Spleen (tissue), 11 donors: ENCODE data around the gene CLPSL1. TPM values are rescaled to one million over a fixed set of nuclear protein-coding genes. Genes with fewer than 3 reads are reported as not detected.

Experiments used
- DNase-seq: peaks from one replicate; pipeline ENCODE4 v3.0.0-alpha.2; 2020
- H3K27ac ChIP-seq, 8 donors: fragments of 200-600 bp; sonication (generic) in 7 of 8; 1 replicate in 4 of 8; 2 replicates in 4 of 8; pipeline versions ENCODE4 v1.5.0 to v1.8.0; 2016 to 2021; ENCODE audit warnings: inconsistent platforms in 4 of 8, mild to moderate bottlenecking in 4 of 8, moderate library complexity in 1 of 8
- H3K27me3 ChIP-seq, 7 donors: fragments of 200-600 bp; sonication (generic) in 6 of 7; replicated peaks in 1 of 7; 1 replicate in 4 of 7; 2 replicates in 3 of 7; pipeline versions ENCODE4 v1.5.0 to v1.8.0; 2016 to 2021; ENCODE audit warnings: inconsistent platforms in 3 of 7, mild to moderate bottlenecking in 1 of 7
- H3K36me3 ChIP-seq, 6 donors: fragments of 200-600 bp; sonication (generic) in 5 of 6; 1 replicate in 4 of 6; 2 replicates in 2 of 6; pipeline versions ENCODE4 v1.5.0 to v1.8.0; 2016 to 2021; ENCODE audit warnings: inconsistent platforms in 2 of 6
- H3K4me1 ChIP-seq, 6 donors: fragments of 200-600 bp; sonication (generic) in 5 of 6; 1 replicate in 3 of 6; 2 replicates in 3 of 6; pipeline versions ENCODE4 v1.5.0 to v1.8.0; 2016 to 2021; ENCODE audit warnings: inconsistent platforms in 3 of 6
- H3K4me3 ChIP-seq, 8 donors: fragments of 200-600 bp; sonication (generic) in 7 of 8; 1 replicate in 4 of 8; 2 replicates in 4 of 8; pipeline versions ENCODE4 v1.5.0 to v1.8.0; 2016 to 2021; ENCODE audit warnings: inconsistent platforms in 4 of 8, mild to moderate bottlenecking in 4 of 8, moderate library complexity in 2 of 8
- H3K9me3 ChIP-seq, 8 donors: fragments of 200-600 bp; sonication (generic) in 7 of 8; 1 replicate in 4 of 8; 2 replicates in 4 of 8; pipeline versions ENCODE4 v1.5.0 to v1.8.0; 2016 to 2021; ENCODE audit warnings: inconsistent platforms in 4 of 8
- POLR2A ChIP-seq, 3 donors: fragments of 450-650 bp; IDR thresholded peaks; one replicate each; pipeline ENCODE4 v1.5.1; 2017; ENCODE audit warnings: antibody characterized with exemption in 3 of 3, mild to moderate bottlenecking in 1 of 3
- POLR2AphosphoS5 ChIP-seq, 3 donors: sonication (generic); formaldehyde crosslinking; IDR thresholded peaks; one replicate each; pipeline ENCODE4 v1.5.1; 2017; ENCODE audit warnings: antibody characterized with exemption in 3 of 3
- WGBS, 5 donors: extraction: QIAGEN DNeasy Blood & Tissue Kit in 3 of 5; methylation state at CpG; one replicate each; pipeline versions ENCODE4 v1.1.5 to v1.1.7; 2013 to 2018; 5-methylcytosine and 5-hydroxymethylcytosine counted together
- intact Hi-C: fragments of 100-400 bp; cut with DNase I; formaldehyde crosslinking; loops from one replicate; pipeline ENCODE4 v1.15.0; 2023; ENCODE audit warnings: low total_unique reads
- polyA plus RNA-seq, 3 donors: library from polyadenylated mRNA; stranded (reverse); fragments of 200-250 nt; gene quantifications; one replicate each; pipeline ENCODE4 v1.2.1, GENCODE V29; 2013
- total RNA-seq, 7 donors: library from RNA; depleted of rRNA in 3 of 7; stranded (reverse); fragments of >200 nt in 3 of 7; fragmentation: NEBNext Ultra II Directional in 4 of 7; extraction: Animal tissue kit (Norgen Biotek cat#: 25700) in 4 of 7; gene quantifications; one replicate each; pipeline versions ENCODE4 v1.1.0 to v1.2.1, GENCODE V29; 2016 to 2021
- TF ChIP-seq, protein P1 (sequence below), 11 experiments: fragments of 200-600 bp in 7 of 11; fragments of 450-650 bp in 4 of 11; sonication (generic) in 4 of 11; IDR thresholded peaks in 8 of 11; conservative IDR thresholded peaks in 3 of 11; 1 replicate in 7 of 11; 2 replicates in 4 of 11; pipeline versions ENCODE4 v1.4.0 to v1.8.0; 2016 to 2021; ENCODE audit warnings: antibody characterized with exemption in 11 of 11, inconsistent platforms in 4 of 11, mild to moderate bottlenecking in 1 of 11
- donor health status: healthy with polysubstance abuse.
- donor health status: DM: no; HTN: no; CAD: no; lungs with moderate emphysema.
- donor health status: DM: no; HTN: no; CAD: no.
- donor health status: Bipolar disorder and iron deficiency.
- donor health status: healthy.
- donor health status: DM: no; HTN: no; CAD: no.
- donor health status: DM: yes; HTN: yes; CAD: no.

Gene CLPSL1
- total and polyA plus RNA-seq, 10 donors, result not detected

- intact Hi-C loops, result no loop called here
- H3K36me3 ChIP-seq, result no peaks in the 10 kb centered on the region
- TF ChIP-seq POLR2A (IDR thresholded peaks at IDR 0.05) (no peak), POLR2AphosphoS5 (IDR thresholded peaks at IDR 0.05) (no peak)
- TF ChIP-seq, protein P1, sequence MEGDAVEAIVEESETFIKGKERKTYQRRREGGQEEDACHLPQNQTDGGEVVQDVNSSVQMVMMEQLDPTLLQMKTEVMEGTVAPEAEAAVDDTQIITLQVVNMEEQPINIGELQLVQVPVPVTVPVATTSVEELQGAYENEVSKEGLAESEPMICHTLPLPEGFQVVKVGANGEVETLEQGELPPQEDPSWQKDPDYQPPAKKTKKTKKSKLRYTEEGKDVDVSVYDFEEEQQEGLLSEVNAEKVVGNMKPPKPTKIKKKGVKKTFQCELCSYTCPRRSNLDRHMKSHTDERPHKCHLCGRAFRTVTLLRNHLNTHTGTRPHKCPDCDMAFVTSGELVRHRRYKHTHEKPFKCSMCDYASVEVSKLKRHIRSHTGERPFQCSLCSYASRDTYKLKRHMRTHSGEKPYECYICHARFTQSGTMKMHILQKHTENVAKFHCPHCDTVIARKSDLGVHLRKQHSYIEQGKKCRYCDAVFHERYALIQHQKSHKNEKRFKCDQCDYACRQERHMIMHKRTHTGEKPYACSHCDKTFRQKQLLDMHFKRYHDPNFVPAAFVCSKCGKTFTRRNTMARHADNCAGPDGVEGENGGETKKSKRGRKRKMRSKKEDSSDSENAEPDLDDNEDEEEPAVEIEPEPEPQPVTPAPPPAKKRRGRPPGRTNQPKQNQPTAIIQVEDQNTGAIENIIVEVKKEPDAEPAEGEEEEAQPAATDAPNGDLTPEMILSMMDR (IDR thresholded peaks at IDR 0.05 in 8 of 11, conservative IDR thresholded peaks at IDR 0.05 in 3 of 11), result no peak
- H3K27ac ChIP-seq, result no peak overlapping the region
- peaks cover 0 to 7% (median 0%) of the 10 kb centered on the region in 6 donors for H3K4me1 ChIP-seq
- 80 to 88% (median 84%) methylated on average over 13 of the region's 13 CpGs for WGBS, 5 donors
- DNase-seq, result no peak
- no peaks in the 10 kb centered on the region for H3K9me3 ChIP-seq
- no peak overlapping the region for H3K4me3 ChIP-seq
- H3K27me3 ChIP-seq, result peaks cover 0 to 63% (median 32%) of the 10 kb centered on the region in 7 donors
Measured at GRCh38 chr6:35787266-35788218, 6.7 kb downstream of the CLPSL1 start.

- WGBS, 5 donors, result 55 to 67% (median 60%) methylated on average over 4 of the region's 4 CpGs
- H3K27me3 ChIP-seq, result peaks cover 0 to 63% (median 32%) of the 10 kb centered on the region in 7 donors
Measured at GRCh38 chr6:35788423-35788982, 7.7 kb downstream of the CLPSL1 start.

GRCh38 chr6:35790683-35791082, 9.9 kb downstream of the CLPSL1 start:
- Histone ChIP-seq H3K4me3 (no peak overlapping the region), H3K27ac (no peak overlapping the region), H3K9me3 (no peaks in the 10 kb centered on the region), H3K36me3 (no peaks in the 10 kb centered on the region), H3K27me3 (peaks cover 0 to 50% (median 31%) of the 10 kb centered on the region in 7 donors), H3K4me1 (peaks cover 0 to 7% (median 0%) of the 10 kb centered on the region in 6 donors)
- no peak for TF ChIP-seq POLR2AphosphoS5 (IDR thresholded peaks at IDR 0.05)
- TF ChIP-seq, protein P1 (IDR thresholded peaks at IDR 0.05 in 8 of 11, conservative IDR thresholded peaks at IDR 0.05 in 3 of 11), result no peak
- TF ChIP-seq POLR2A (IDR thresholded peaks at IDR 0.05), result no peak
- intact Hi-C loops, result no loop called here
- no peak for DNase-seq
- 81 to 88% (median 86%) methylated on average over 5 of the region's 5 CpGs for WGBS, 5 donors

More at GRCh38 chr6:35788423-35788982, 7.7 kb downstream of the CLPSL1 start:
- no peak for DNase-seq
- intact Hi-C loops, result no loop called here
- Histone ChIP-seq H3K4me1 (peaks cover 0 to 7% (median 0%) of the 10 kb centered on the region in 6 donors), H3K9me3 (no peaks in the 10 kb centered on the region), H3K27ac (no peak overlapping the region), H3K36me3 (no peaks in the 10 kb centered on the region), H3K4me3 (no peak overlapping the region)
- TF ChIP-seq POLR2AphosphoS5 (IDR thresholded peaks at IDR 0.05) (no peak), POLR2A (IDR thresholded peaks at IDR 0.05) (no peak)
- TF ChIP-seq, protein P1 (IDR thresholded peaks at IDR 0.05 in 8 of 11, conservative IDR thresholded peaks at IDR 0.05 in 3 of 11), result no peak
